HG03064 (cell line): ENCODE results near the gene NOL9.

Experiments used
- ATAC-seq: cut with Tn5 transposase; IDR thresholded peaks from one replicate; pipeline ENCODE4 v1.9.1; 2021; ENCODE audit warnings: low read depth; ENCODE audit not compliant: unreplicated experiment

Gene NOL9

DNA sequence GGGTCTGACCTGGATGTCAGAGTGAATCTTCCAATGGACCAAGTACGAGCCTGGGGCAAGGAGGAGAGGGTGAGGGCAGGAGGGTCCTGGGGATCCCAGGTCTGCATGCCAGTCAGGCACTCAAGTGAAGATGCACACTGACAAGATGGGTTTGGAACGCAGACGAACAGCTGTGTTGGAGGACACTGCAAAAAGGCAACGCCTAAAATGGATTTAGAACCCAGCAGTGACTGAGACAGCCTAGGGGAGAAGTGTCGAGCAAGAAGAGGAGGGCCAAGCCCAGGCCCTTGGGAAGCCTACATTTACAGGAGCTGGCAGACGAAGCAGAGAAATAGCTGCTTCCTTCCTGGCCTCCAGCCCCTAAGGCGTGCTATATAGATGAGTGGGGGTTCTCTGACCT, 25.8 kb downstream of the NOL9 start:
- no peak for ATAC-seq

DNA sequence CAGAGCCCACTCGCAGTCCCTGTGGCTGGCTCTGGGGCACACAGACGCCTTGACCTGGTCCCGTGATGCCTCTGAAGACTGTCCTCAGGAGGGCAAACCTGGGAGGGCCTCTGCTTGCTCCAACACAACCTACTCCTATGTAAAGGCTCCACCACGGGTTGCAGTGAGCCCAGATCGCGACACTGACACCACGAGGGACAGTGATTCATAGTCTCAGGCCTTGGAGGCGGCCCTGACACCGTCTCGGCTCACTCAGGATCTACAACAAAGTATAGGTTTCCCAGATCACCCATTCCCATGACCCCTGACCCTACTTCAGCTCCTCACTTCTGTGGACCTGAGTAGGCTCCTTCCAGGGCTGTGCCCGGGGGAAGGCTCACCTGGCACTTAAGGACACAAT, 28.0 kb downstream of the NOL9 start:
- no peak for ATAC-seq

GRCh38 chr1:6523566-6523965, 30.7 kb downstream of the NOL9 start:
- no peak for ATAC-seq

DNA sequence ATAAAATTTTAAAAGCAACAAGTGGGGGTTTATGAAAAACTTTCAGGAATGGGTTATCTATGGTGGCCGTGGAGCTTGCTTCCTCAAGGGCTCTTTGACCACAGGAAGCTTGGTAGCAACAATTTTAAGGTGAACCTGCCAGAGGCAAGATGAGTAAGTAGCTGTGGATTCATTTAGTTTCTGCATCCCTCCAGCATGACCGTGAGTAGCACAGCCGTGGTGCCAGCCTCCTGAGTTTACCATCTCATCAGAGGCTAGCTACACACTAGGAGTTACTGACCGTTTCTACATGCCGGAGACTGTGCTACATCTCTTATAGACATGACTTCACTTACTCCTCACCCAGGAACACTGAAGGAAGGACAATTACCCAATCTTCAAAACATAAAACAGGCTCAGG, 32.8 kb downstream of the NOL9 start:
- ATAC-seq: no peak

GRCh38 chr1:6519935-6520671, 34.2 kb downstream of the NOL9 start:
- no peak for ATAC-seq

GRCh38 chr1:6519491-6519934, 34.8 kb downstream of the NOL9 start:
- no peak for ATAC-seq

DNA sequence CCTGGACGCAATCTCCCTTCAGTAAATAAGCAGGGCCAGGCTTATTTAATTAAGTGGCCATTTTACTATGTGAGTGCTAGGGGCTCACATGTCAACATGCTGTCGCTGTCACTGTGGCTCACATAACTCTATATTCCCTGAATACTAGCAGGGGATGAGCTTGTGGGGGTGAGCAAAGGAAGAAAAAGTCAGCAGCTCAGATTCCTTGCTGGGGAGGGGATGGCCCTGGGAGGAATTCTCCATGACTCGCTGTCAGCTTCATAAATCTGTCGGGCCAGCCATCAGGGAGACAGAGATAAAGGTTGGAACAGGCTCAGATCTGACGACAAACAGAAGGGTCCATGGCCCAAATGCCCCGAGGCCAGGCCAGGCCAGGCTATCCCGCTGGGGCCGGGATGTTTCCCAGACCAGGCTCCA, 36.9 kb downstream of the NOL9 start:
- ATAC-seq: no peak

DNA sequence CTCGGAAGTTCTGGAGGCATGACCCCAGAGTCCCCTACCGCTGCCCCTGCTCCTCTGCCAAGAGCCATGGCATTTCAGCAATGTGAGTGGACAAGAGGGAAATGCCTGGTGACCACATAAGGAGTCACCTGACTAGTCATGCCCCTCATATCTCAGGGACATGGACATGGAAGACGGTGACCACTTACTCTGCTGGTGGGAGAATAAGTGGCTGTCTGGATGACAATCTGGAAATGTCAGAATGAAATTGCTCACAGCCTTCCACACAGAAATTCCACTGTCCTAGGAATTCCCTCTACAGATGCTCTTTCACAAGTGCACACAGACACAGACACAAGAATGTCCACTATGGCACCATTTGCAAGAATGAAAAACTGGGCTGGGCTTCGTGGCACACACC, 38.5 kb downstream of the NOL9 start:
- no peak for ATAC-seq

GRCh38 chr1:6513320-6513801, 41.0 kb downstream of the NOL9 start:
- no peak for ATAC-seq

GRCh38 chr1:6512908-6513280, 41.4 kb downstream of the NOL9 start:
- no peak for ATAC-seq

GRCh38 chr1:6512245-6512907, 41.9 kb downstream of the NOL9 start:
- ATAC-seq: no peak

- no peak for ATAC-seq
Measured at GRCh38 chr1:6511561-6512244, 42.6 kb downstream of the NOL9 start.

- no peak for ATAC-seq
Measured at GRCh38 chr1:6511056-6511455, 43.3 kb downstream of the NOL9 start.

DNA sequence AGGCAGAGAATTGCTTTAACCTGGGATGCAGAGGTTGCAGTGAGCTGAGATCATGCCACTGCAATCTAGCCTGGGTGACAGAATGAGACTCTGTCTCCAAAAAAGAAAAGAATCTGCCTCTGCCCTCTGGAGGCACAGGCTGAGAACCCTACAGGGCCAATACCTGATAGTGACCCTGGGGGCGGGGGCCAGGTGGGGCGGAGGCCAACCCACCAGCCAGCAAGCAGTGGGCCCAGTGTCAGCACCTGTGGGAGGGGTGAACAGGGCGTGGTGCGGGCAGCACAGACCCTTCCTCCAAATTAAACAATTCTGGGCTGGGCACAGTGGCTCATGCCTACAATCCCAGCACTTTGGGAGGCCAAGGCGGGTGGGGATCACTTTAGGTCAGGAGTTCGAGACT, 43.8 kb downstream of the NOL9 start:
- ATAC-seq: no peak

GRCh38 chr1:6509919-6510291, 44.4 kb downstream of the NOL9 start:
- ATAC-seq: no peak

DNA sequence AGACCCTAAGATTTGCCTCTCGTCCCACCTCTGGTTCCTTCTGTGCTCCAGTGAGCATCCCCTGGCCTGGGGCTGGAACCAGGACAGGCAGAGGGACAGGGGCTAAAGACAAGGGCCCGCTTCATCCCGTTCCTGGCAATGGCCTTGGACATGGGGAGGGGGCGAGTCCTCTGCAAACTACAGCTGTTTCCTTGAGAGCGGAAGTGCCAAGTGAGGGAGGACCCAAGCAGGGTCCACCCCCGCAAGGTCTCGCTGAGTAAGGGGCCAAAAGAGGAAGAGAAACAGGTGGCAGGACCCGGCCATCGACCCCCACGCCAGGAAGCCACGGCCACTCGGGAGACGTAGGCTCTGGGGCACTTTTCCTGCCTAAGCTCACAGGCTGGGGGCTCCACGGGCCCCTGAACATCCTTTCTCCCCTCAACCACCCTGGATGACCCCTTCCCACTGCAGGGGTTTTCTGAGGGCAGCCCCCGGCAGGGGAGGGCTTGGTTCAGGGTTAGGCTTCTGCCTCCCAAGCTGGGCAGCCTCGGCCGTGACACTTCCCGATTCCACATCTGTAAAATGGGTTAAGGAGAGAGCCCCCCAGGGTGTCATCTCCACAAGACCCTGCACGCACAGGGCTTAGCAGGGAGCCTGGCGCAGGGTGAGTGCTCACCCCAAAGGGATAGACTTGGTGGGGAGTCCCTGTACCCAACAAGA, 44.9 kb downstream of the NOL9 start:
- no peak for ATAC-seq

DNA sequence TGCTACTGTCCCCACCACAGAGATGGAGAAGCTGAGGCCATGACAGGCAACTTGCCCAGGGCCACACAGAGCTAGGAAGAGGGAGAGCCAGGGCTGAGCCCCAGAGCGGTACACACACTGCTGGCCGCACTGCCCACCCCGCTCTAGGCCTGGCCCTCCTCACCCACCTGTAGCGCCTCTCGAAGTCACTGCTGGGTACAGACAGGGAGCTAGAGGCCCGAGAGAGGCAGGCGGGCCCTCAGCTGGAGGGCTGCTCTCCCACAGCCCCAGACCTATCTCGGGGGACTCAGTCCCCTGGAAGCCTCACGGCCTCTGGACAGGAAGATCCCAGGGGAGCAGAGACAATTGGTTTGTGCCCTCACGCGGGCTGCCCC, 45.5 kb downstream of the NOL9 start:
- ATAC-seq: no peak

DNA sequence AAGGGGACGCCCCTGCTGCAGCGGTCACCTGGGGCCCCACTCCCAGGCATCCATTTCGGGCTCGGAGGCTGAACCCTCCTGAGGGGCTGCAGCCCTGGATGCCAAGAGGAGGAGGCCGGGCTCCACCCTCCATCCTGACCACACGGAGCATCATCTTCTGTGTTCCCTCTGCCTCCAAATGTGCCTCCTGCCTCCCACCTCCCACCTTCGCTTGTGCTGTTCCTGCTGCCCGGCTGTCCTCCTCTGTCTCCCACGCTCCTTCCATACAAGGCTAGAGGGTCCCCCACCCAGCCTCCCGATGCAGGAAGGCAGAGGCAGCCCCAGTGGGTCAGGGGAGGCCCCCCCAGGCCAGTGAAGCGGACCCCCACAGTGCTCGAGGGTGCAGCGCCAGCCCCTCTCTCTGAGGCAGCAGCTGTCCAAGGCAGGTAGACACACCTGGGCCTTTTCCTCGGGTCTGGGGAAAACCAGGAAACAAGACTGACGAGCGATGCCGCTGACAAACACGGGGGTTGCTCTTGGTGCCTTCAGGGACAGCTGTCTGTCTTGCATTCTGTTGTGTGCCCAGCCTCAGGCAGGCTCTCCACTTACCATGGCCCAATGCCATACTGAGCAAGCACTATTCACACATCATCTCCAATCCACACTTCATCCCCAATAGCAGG, 46.0 kb downstream of the NOL9 start:
- no peak for ATAC-seq

DNA sequence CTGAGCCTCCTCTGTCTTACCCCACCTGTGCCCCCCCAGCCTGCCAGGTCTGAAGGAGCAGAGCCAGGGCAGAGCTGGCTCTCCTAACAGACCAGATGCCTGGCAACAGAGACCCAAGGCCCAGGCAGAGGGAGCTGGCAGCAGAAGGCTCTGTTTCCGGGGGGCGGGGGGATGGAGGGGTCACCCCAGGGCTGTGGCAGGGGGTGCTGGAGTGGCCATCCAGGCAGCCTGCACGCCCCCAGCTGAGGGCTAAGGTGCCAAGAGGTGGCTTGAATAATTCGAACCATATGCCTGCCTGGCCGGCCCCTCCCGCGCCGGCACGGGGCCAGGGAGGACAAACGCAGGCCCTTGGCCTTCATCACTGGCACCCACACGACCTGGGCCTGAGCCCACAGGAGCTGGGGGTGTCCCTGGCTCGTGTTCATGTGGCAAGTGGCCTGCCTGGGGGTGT, 46.8 kb downstream of the NOL9 start:
- no peak for ATAC-seq

GRCh38 chr1:6507037-6507428, 47.3 kb downstream of the NOL9 start:
- no peak for ATAC-seq
